ENCODE results near the gene FKBP10. TPM values are rescaled to one million over a fixed set of nuclear protein-coding genes. Genes with fewer than 3 reads are reported as not detected.

The FKBP10 gene
- total RNA-seq, 1 donor from 2014 or later, result 73.3 TPM

- ATAC-seq, result no peak
- DNase-seq (ENCODE audit: low spot score), result no peak
- intact Hi-C loops (cut with DNase I), result no loop called here
These were observed 57.3 kb downstream of the FKBP10 start for GRCh38 chr17:41870097-41870496.

DNA sequence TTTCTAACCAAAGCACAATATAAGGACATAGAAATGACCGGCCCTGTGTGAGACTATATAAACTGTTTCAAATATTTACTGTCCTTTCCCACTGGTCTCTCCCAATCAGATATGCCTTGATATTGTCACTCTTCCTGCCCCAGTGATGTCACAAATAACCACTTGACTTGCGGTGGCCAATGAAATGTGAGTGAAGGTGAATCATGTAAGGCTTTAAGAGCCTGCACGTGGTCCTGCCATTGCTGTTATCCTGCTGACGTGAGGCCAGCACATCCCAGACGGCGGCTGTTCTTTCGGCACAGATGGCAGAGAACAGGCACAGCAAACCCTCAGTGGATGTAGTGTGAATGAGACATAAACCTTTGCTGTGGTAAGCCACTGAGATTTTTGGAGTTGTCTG, 57.8 kb downstream of the FKBP10 start:
- DNase-seq (ENCODE audit: low spot score), result no peak
- intact Hi-C loops (cut with DNase I), result no loop called here
- ATAC-seq, result no peak

GRCh38 chr17:41871789-41872188, 59.0 kb downstream of the FKBP10 start:
- intact Hi-C loops (cut with DNase I), result no loop called here
- DNase-seq (ENCODE audit: low spot score), result no peak
- ATAC-seq, result no peak

Other genes with a start within 250 kb of the FKBP10 start
- not detected for gene KRT9, start 240.9 kb upstream of the FKBP10 start, total RNA-seq
- 82.1 TPM for gene KRT14, start 226.1 kb upstream of the FKBP10 start, total RNA-seq
- 0.85 TPM for gene KRT16, start 200.2 kb upstream of the FKBP10 start, total RNA-seq
- not detected for gene KRT17, start 188.4 kb upstream of the FKBP10 start, total RNA-seq
- 891 TPM for gene EIF1, start 124.1 kb upstream of the FKBP10 start, total RNA-seq
- not detected for gene GAST, start 100.7 kb upstream of the FKBP10 start, total RNA-seq
- gene HAP1, start 78.4 kb upstream of the FKBP10 start, total RNA-seq, result 0.09 TPM
- gene JUP, start 26.3 kb upstream of the FKBP10 start, total RNA-seq, result 78.2 TPM
- 12.8 TPM for gene P3H4, start 1.1 kb upstream of the FKBP10 start, total RNA-seq
- 34.6 TPM for gene NT5C3B, start 23.2 kb downstream of the FKBP10 start, total RNA-seq
- gene KLHL10, start 24.8 kb downstream of the FKBP10 start, total RNA-seq, result not detected
- 16.0 TPM for gene KLHL11, start 52.4 kb downstream of the FKBP10 start, total RNA-seq
- 139 TPM for gene ACLY, start 105.9 kb downstream of the FKBP10 start, total RNA-seq
- 2.9 TPM for gene ODAD4, start 117.6 kb downstream of the FKBP10 start, total RNA-seq
- gene CNP, start 153.8 kb downstream of the FKBP10 start, total RNA-seq, result 393 TPM
- gene DNAJC7, start 204.4 kb downstream of the FKBP10 start, total RNA-seq, result 95.0 TPM
- gene NKIRAS2, start 207.1 kb downstream of the FKBP10 start, total RNA-seq, result 18.9 TPM
- 2.9 TPM for gene C17orf113, start 237.6 kb downstream of the FKBP10 start, total RNA-seq

All from sciatic nerve (tissue), 2 donors.